Measurements from ENCODE around the gene GPC6.

DNA sequence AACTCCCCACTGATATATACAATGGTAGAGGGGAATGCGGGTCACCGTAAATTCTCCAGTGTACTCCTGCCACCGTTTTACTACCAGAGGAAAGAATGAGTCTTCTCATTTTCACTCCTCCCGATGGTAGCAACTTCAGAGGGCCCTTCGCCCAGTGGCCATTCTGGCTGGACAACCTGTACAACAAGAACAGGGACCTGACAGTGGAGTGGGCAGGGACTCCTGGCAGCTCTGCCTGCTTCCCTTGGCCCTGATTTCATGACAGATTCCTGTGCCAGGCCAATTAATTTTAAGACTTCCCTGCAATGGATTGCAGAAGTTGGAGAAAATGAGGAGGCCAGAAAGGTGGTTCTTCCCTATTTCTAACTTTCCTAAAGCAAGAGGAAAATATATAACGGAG lies 148.9 kb downstream of the GPC6 start:
- TF ChIP-seq GATA2 (IDR thresholded peaks at IDR 0.05; ENCODE audit: low read depth, low read length), result no peak
- TF ChIP-seq GATA3 (IDR thresholded peaks at IDR 0.05; ENCODE audit: low read depth, low read length), result no peak

All from SH-SY5Y (cell line).